ENCODE data around the gene BORCS5.
"Not testable (repeated sequence)": the region's sequence is repeated elsewhere in the genome, so short reads cannot be mapped to it uniquely, and the experiment has no call there.

BORCS5 gene

DNA sequence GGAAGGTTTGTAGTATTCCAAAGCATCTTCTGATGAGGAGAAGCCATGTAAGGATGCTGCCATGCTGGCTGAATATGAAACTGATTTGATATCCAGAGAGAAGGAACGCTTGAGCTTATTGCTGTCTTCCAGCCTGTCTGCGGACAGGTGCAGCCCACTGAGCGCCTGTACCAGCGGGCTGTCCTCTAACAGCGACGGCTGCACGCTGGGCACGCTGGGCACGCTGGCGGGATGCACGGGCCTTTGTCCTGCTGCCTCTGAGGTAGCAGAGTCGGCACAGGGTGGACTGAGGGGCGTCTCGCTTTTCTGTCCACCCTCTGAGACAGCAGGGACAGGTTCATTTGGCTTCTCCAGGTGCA lies 120.6 kb downstream of the BORCS5 start:
- in situ Hi-C loops (cut with MboI; ENCODE audit: low sequenced_read_pairs): no loop called here

DNA sequence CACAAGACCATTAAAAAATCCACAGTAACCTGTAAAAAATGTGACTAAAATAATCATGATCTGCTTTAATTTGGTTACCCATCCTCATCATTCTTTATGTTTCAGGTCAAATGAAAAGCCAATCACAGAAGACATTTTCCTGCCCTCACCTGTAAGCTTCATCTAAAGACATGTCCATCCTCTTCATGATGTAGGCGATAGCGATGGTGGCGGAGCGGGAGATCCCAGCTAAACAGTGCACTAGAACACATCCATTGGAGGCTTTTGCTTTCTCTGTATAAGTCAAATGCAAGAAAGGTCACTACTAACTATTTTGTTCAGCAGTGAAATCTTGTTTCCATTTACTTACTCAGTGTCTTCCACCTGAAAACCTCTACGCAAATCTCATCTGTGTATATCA lies 123.2 kb downstream of the BORCS5 start:
- in situ Hi-C loops (cut with MboI; ENCODE audit: low sequenced_read_pairs): no loop called here

DNA sequence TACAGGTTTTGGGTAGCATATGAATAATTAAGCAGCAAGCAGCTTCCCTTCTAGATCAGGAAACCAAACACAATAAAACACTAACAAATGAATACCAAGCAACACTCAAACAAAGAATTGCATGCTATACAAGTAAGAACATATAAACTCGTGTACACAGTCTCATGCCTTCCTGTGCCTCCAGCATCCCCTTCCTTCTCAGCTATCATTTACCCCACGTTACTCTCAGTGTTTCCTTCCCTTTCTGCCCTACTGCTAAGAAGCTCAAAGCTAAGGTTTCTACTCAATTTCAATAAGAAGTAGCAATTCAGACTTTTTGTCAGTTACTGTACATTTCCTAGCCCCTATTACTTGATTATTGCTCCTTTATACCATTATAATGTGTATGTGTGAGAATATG lies 124.8 kb downstream of the BORCS5 start:
- in situ Hi-C loops (cut with MboI; ENCODE audit: low sequenced_read_pairs): no loop called here

DNA sequence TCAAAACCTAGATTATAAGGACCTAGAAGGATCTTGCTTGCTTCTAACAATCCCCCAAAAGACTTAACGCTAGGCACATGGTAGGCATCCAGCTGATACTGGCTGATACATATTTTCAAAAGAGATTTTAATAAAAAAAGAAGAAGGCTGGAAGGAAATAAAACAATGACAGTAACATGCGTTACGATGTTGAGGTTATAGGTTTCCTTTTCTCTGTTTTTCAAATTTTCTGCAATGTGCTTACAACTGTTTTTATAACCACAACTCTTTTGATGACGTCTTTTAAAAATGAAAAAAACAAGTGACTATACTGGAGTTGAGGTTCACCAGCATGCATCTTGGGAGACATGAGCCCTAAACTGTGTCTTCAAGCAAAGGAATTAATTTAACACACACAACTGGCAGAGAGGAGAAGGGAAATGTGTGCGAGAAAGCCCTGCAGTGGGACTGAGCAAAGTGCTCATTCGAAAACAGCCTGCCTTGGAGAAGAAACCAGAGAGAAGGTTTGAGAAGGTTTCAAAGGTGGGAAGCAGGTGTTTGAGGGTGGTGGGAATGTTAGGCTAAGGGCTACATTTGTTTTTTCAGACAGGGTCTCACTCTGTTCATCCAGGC lies 125.4 kb downstream of the BORCS5 start:
- in situ Hi-C loops (cut with MboI; ENCODE audit: low sequenced_read_pairs): no loop called here

DNA sequence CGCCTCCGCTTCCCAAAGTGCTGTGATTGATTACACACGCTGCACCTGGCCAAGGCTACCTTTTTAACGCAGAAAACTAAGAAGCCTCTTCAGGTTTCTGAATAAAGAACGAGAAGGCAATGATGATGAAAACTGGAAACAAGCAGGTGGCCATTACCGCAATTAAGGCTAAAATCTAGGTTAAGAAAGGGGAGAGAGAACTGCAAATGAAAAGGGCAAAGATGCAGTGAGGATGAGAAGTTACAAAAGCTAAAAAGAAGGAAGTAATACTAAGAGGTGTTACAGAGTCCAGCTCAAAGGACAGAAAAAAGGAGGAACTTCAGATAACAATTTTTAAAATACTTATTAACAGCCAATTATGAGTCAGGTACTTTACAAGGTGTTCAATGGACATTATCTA lies 126.1 kb downstream of the BORCS5 start:
- in situ Hi-C loops (cut with MboI; ENCODE audit: low sequenced_read_pairs): no loop called here

DNA sequence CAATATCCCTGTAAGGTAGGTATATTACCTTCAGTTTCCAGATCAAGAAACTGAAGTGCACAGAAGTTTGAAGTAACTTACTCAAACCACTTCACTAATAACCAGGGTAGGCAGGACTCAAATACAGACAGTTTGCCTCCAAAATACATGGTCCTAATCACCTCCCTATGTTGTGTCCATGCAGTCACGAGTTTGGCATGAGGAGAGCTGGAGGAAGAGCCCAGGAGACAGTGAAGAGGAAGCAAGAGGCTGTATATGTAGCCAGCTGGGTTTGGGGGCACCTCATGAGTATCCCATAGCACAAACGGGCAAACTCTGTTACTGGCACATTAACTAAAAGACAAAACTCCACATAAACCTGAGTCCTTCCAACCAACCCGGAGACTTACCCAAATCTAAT lies 126.6 kb downstream of the BORCS5 start:
- in situ Hi-C loops (cut with MboI; ENCODE audit: low sequenced_read_pairs): no loop called here

DNA sequence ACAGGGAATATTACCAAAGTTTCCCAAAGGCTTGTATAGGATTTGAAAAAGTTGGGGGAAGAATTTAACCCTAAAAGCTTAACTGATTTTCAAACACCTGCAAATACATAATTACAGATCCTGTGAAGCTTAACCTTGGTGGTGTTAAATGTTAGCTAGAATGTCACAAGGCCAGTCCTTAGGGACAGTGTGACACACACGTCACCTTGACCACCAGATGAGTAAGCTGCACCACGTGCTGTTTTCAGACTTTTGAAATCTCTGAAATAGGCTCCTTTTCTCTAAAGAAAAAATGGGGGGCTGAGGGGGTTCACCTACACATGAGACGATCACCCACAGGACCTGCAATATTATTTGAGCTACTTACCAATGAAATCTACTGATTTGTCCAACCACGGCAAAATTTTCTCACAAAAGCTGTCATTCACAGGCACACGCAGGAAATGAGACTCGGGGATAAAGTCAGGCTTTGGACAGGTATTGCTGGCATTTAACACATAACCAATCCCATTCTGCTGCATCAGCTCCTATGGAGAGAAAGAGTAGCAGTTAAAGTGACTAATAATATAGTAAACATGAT lies 129.9 kb downstream of the BORCS5 start:
- in situ Hi-C loops (cut with MboI; ENCODE audit: low sequenced_read_pairs): no loop called here

DNA sequence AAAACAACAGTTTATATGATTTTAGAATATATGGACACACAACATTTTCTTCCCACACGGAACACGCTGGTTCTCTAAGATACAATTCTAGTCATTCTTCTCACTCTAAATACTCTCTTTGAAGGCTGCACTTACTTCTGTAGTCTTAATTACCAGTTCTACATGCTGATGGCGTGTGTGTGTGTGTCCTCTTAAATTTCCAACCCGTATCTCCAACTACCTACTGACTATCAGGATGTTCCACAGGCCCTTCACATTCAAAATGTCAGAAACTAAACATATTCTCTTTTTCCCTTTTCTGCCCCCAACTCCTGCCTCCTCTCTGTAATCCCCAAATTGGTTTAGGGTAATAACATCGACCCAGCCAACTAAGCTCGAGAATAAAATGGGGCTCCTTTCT lies 130.6 kb downstream of the BORCS5 start:
- in situ Hi-C loops (cut with MboI; ENCODE audit: low sequenced_read_pairs): no loop called here

DNA sequence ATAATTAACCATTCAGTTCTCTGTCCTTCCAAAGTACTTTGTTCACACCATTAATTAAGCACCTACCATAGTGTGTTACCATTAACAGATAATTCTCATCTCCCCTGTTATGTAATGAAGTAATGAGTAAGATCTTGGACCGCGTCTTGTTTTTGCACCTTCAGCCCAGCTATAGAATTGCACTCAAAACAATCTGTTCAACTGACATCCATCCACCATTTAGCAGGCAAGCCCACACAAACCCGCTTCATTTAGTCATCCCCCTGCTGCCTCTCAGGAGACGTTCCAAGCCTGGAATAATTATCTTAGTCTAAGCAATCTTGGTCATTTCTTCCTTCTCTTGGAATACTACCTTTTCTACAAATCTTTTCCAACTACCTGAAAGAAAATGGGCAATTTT lies 131.4 kb downstream of the BORCS5 start:
- in situ Hi-C loops (cut with MboI; ENCODE audit: low sequenced_read_pairs): no loop called here

DNA sequence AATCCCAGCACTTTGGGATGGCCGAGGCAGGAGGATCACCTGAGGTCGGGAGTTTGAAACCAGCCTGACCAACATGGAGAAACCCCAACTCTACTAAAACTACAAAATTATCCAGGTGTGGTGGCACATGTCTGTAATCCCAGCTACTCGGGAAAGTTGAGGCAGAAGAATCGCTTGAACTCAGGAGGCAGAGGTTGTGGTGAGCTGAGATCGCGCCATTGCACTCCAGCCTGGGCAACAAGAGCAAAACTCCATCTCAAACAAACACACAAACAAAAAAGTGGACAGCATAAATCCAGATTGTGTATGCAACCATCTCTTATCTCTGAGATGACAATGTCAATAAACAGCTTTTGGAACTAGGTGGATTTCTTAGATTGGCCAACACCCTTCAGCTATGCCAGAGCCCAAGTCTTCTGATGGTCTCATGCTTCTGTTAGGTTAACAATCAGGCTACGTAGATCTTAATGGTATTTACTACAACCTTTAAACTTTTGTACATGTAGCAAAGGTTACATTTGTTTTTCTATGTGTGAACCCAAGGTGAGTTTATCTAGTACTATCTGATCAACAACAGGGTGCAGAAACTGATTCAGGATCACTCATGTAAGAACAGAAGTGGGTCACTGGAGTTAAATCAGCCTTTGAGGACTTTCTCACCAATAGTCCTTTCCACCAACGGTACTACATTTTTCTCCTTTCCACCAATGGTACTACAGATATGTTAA lies 132.1 kb downstream of the BORCS5 start:
- in situ Hi-C loops (cut with MboI; ENCODE audit: low sequenced_read_pairs): no loop called here

DNA sequence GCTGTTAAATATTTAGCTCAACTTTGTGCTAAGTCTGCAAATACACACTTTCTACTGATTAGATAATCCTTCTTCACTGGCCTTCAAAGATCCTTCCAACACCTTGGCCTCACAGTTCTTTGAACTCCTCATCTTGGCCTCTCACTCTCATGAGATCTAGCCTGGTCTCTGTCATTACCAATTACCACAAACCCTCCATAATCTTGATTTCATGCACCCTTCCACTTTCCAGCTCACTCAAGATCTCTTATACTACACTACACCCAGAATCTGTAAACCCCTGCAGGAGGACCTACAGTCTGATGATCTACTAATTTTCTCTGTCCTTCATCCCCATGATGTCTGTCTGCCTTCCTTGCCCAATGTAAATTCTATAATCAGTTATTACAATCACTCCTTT lies 134.7 kb downstream of the BORCS5 start:
- in situ Hi-C loops (cut with MboI; ENCODE audit: low sequenced_read_pairs): no loop called here

DNA sequence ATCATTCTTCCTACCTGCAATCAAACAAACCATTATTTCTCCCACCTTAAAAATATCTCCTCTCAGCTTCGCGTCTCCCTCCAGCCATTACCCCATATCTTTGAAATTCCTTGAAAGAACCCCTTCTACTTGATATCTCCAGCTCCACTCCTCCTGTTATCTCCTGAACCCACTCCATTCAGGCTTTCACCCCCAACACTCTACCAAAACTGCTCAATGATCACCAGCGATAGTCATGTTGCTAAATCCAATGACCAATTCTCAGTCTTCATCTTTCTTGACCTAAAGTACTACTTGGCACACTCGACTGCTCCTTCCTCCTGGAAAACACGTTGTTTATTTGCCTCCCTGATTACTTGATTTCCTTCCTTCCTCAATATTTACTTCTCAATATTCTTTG lies 135.7 kb downstream of the BORCS5 start:
- in situ Hi-C loops (cut with MboI; ENCODE audit: low sequenced_read_pairs): no loop called here

DNA sequence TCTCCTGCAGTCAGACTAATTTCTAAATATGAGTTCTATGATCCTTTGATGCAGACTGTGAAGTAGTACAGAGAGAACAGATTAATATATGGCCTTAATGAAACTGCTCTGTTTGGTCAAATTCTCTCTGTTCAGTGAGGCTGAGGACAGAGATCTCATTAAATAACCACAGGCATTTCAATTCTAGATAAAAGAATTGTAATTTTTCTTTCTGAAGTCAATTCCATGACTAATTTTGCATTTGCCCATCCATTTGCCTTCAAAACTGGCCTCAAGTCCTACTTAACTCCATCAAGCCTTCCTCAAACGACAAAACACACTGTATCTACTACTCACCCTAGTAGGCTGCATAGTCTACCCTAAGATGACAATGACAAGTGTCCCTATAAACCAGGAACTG lies 138.7 kb downstream of the BORCS5 start:
- in situ Hi-C loops (cut with MboI; ENCODE audit: low sequenced_read_pairs): no loop called here

DNA sequence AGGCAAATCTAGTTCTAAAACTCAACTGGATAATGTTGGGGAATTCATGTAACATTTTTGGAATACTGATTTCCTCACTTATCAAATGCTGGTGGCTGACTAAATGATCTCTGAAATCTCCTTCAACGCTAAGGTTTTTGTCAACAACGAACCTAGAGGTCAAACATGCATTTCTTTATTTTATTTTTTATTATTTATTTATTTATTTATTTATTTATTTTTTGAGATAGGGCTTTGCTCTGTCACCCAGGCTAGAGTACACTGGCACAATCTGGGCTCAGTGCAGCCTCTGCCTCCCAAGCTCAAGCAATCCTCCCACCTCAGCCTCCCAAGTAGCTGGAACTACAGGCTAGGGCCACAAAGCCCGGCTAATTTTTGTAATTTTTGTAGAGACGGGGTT lies 141.3 kb downstream of the BORCS5 start:
- in situ Hi-C loops (cut with MboI; ENCODE audit: low sequenced_read_pairs): no loop called here

DNA sequence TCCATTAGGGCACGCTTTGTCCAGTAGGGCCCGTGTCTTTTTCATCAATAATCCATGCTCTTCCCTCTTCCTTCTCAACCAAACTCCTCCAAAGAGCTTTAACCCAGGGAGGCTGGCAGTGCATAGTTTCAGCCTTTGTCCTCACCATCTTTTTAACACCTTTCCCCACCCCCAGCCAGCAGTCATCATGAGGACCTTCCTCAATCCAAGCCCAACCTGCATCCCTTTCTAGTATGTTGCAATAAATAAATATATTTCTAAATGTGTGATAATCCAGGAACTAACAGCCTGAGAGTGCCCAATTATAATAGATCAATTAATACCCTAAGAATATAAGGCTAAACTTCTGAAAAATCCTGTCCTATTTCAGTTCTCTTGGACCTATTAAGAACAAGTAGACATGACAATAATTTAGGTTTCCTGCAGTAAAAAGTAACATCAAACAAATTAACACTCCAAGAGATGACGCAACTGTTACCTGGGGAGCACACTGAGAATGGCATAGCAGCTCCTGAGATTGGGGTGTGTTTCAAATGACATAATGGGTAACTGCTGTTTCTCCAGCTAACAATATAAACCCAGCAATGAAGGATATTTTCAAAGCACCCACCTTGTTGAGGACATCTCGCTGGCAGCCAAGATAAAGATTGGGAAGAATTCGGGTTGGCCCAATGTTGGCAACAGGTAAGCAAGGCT lies 143.2 kb downstream of the BORCS5 start:
- in situ Hi-C loops (cut with MboI; ENCODE audit: low sequenced_read_pairs): no loop called here

DNA sequence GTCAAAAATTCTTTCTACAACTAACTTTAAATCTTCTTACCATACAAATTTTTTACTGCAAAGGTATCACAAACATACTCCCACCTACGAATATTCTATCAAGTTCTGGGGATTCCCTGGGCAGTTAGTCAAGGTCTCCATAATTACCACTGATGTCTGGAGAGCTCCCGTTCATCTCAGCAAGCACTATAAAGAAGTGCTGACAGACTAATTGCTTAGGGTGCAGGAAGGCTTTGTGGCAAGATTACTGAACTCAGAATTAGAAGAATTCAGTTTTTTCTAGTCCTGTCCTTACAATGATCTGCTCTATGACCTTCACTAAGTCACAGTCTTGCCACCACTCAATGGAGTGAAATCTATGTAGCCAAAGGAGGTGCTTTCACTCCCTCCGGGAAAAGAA lies 144.2 kb downstream of the BORCS5 start:
- in situ Hi-C loops (cut with MboI; ENCODE audit: low sequenced_read_pairs): no loop called here

DNA sequence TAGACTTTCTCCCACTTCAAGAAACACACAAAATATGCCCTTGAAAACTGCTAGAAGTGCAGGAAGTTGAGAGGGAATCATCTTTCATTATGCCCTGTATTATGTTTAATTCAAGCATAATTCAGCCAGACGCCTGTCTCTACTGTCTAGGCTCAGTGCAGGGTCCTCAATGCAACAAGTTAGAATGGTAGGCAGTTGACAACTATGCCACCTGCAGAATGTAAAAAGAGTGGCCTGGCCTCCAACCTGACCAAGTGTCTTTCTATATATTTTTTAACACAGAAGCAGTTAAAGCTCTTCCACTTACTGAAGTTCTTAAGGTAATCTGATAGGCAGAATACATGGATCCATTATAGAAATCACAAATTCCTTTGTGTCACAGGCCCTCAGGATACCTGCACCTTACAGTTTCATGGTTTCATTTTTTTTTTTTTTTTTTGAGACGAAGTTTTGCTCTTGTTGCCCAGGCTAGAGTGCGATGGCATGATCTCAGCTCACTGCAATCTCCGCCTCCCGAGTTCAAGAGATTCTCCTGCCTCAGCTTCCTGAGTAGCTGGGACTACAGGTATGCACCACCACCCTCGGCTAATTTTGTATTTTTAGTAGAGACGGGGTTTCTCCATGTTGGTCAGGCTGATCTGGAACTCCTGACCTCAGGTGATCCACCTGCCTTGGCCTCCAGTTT lies 145.4 kb downstream of the BORCS5 start:
- in situ Hi-C loops (cut with MboI; ENCODE audit: low sequenced_read_pairs): not testable (repeated sequence)

DNA sequence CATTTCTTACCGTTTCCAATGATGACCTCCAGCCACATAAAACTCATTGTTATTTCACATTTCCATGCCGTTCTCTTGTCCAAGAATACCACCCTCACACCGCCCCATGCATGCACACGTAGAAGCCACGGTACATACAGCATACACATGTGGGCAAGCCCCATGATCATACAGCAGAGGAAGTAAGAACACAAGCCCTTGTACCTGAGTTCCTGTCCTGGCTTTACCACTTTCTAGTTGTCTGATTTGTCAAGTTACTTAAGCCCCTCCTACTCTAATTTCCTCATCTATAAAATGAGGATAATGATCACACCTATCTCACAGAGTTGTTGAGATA lies 145.9 kb downstream of the BORCS5 start:
- in situ Hi-C loops (cut with MboI; ENCODE audit: low sequenced_read_pairs): no loop called here

DNA sequence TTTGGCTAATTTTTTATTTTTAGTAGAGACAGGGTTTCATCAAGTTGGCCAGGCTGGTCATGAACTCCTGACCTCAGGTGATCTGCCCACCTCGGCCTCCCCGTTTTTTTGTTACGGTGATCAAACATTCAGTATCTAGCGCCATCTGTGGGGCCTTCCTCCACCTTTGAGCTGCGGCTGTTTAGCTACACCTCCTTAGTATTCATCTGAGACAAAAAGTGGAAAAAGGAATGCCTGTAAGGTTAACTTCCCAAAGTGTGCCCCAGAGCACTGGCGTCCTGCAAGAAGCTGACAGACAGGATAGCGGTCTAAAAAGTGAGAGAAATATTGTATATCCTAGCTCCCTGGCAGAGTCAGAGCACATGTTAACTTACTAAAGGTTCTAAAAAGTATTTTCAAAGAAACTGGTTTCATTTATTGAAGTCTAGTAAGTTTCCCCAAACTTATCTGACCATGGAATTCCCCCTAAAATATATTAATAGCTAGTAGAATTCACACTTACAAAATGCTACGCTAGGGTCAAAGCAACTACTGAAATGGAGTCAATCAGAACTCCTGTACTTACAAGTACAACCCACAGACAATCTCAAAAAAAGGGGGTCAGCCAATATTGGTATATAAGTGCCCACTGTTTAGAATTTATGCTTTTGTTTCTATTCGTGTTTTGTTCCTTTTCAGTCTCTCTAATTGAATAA lies 146.7 kb downstream of the BORCS5 start:
- in situ Hi-C loops (cut with MboI; ENCODE audit: low sequenced_read_pairs): no loop called here

DNA sequence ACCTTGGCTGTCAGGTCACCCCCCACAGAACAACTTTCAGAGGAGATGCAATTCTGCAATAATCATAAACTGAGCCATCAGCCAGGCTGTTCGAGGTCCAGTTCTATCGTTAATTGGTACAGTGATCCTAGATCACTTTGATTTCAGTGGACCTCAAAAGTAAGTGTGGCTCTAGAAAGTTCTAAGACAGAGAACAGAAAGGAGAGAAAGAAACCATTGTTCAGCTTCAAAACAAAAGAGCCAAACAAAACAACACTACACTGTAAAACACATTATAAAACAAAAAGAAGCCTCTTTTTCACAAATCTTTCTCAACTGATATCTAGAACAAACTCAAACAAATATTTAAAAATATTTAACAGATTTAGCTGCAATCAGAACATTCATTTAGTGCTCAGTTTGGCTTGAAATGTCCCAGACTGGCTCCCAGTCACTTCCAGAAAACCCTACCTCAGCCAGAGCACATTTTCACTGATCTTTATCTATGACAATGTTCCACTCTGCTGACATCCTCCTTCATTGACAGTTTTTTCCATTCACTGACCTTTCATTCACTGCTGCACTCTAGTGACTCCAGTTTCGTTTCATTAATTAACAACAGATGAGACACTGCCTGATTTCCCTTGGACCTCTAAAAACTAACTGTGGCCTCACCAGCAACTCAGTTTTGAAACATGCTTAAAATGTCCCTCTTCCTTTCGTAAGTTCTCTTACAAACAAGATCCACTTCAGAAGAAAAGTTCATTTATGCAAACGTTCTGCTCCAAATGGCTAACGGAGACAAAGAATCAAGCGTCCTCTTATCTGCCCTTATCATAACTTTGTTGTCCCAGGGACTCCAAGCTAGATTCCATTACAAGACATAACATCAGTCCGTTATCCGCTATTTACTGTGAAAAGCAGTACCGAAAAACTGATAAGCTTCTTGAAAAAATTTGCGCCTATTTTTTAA lies 148.9 kb downstream of the BORCS5 start:
- in situ Hi-C loops (cut with MboI; ENCODE audit: low sequenced_read_pairs): no loop called here
